H1 (cell line): Measurements from ENCODE around the gene LRRC55. TPM values are rescaled to one million over a fixed set of nuclear protein-coding genes. Genes with fewer than 3 reads are reported as not detected.

Experiments
- CTCF ChIA-PET: fragments of 300-600 bp; sonication (Branson Sonifier 250); formaldehyde crosslinking; loops from one replicate; lab custom pipeline; 2021; ENCODE audit not compliant: partially characterized antibody; lab: Charles Lee
- POLR2A ChIA-PET: fragments of 300-600 bp; sonication (Branson Sonifier 250); formaldehyde crosslinking; loops from one replicate; lab custom pipeline; 2021; ENCODE audit warnings: inconsistent platforms; ENCODE audit not compliant: partially characterized antibody; lab: Charles Lee
- DNase-seq, 2 experiments: peaks; one replicate each; pipeline versions ENCODE4 v3.0.0 to v3.0.0-alpha.2; 2010 to 2022; ENCODE audit warnings: low spot score in 2 of 2, low read depth in 1 of 2, mixed read lengths in 1 of 2
- FAIRE-seq: peaks from 2 replicates; lab custom pipeline; 2011; peaks lifted over from hg19 to GRCh38; lab: Jason Lieb, UNC
- H2AFZ ChIP-seq: 2 replicates; pipeline ENCODE4 v1.8.1; 2012; ENCODE audit warnings: low read length, inconsistent platforms
- H2AK5ac ChIP-seq: 2 replicates; pipeline ENCODE4 v1.6.1; 2013; ENCODE audit warnings: low read depth, low read length
- H2BK120ac ChIP-seq: replicated peaks from 2 replicates; pipeline ENCODE3; 2013; ENCODE audit warnings: low read depth, low read length, inconsistent platforms
- H2BK12ac ChIP-seq: 2 replicates; pipeline ENCODE4 v1.6.1; 2013; ENCODE audit warnings: low read depth, low read length
- H2BK15ac ChIP-seq: 2 replicates; pipeline ENCODE4 v1.6.1; 2013; ENCODE audit warnings: low read length
- H2BK20ac ChIP-seq: 2 replicates; pipeline ENCODE4 v1.6.1; 2013; ENCODE audit warnings: low read length
- H2BK5ac ChIP-seq: 2 replicates; pipeline ENCODE4 v1.6.1; 2013; ENCODE audit warnings: low read depth, low read length
- H3K14ac ChIP-seq: 2 replicates; pipeline ENCODE4 v1.6.1; 2013; ENCODE audit warnings: inconsistent platforms; ENCODE audit not compliant: insufficient read length
- H3K18ac ChIP-seq: 2 replicates; pipeline ENCODE4 v1.6.1; 2013; ENCODE audit warnings: low read length; ENCODE audit errors: extremely low read depth
- H3K23ac ChIP-seq: 2 replicates; pipeline ENCODE4 v1.6.1; 2013; ENCODE audit warnings: inconsistent platforms; ENCODE audit not compliant: insufficient read length
- H3K23me2 ChIP-seq: 2 replicates; pipeline ENCODE4 v1.6.1; 2013; ENCODE audit warnings: low read depth, low read length
- H3K27ac ChIP-seq: 2 replicates; pipeline ENCODE4 v1.6.1; 2011; ENCODE audit warnings: low read depth, low read length, inconsistent platforms
- H3K27me3 ChIP-seq, 4 experiments: replicated peaks in 1 of 4; 1 replicate in 1 of 4; 2 replicates in 3 of 4; pipeline versions ENCODE4 v1.6.1 to v1.8.1; 2011 to 2013; ENCODE audit warnings: low read length in 3 of 4, mild to moderate bottlenecking in 3 of 4, inconsistent platforms in 2 of 4, mixed read lengths in 2 of 4, moderate library complexity in 1 of 4; ENCODE audit not compliant: control insufficient read depth in 3 of 4, insufficient read depth in 3 of 4; ENCODE audit errors: extremely low read depth in 1 of 4
- H3K36me3 ChIP-seq, 4 experiments: 2 replicates each; pipeline versions ENCODE4 v1.6.1 to v1.8.1; 2011 to 2013; ENCODE audit warnings: mild to moderate bottlenecking in 4 of 4, low read length in 3 of 4, moderate library complexity in 2 of 4, control low read depth in 1 of 4, inconsistent platforms in 1 of 4; ENCODE audit not compliant: insufficient read depth in 4 of 4, control insufficient read depth in 2 of 4
- H3K4ac ChIP-seq: replicated peaks from 2 replicates; pipeline ENCODE3; 2013; ENCODE audit warnings: low read length, low read depth, mixed read lengths, inconsistent platforms; ENCODE audit not compliant: insufficient read length
- H3K4me1 ChIP-seq, 4 experiments: replicated peaks in 1 of 4; 1 replicate in 1 of 4; 2 replicates in 3 of 4; pipeline versions ENCODE4 v1.6.1 to v1.8.1; 2011 to 2013; ENCODE audit warnings: low read length in 3 of 4, inconsistent platforms in 2 of 4, mixed read lengths in 1 of 4; ENCODE audit not compliant: insufficient read depth in 4 of 4, control insufficient read depth in 3 of 4
- H3K4me2 ChIP-seq, 2 experiments: 2 replicates each; pipeline versions ENCODE4 v1.6.1 to v1.8.1; 2011 to 2013; ENCODE audit warnings: low read depth in 2 of 2, low read length in 2 of 2, control low read depth in 1 of 2, inconsistent platforms in 1 of 2, mild to moderate bottlenecking in 1 of 2; ENCODE audit not compliant: insufficient read depth in 1 of 2
- H3K4me3 ChIP-seq, 4 experiments: fragments of 200-600, 300-600 bp in 1 of 4; sonication (generic), shearing (Covaris generic), sonication (Bioruptor Twin) in 1 of 4; 2 replicates each; pipeline versions ENCODE4 v1.5.1 to v1.8.1; 2011 to 2016; ENCODE audit warnings: low read length in 4 of 4, low read depth in 3 of 4, control low read depth in 2 of 4, inconsistent platforms in 2 of 4, mild to moderate bottlenecking in 2 of 4, mixed read lengths in 1 of 4, moderate library complexity in 1 of 4; ENCODE audit not compliant: insufficient read depth in 2 of 4; ENCODE audit errors: extremely low read depth in 1 of 4
- H3K56ac ChIP-seq: replicated peaks from 2 replicates; pipeline ENCODE3; 2013; ENCODE audit warnings: low read depth, mild to moderate bottlenecking, mixed read lengths, low read length, inconsistent platforms; ENCODE audit not compliant: insufficient read length
- H3K79me1 ChIP-seq: 2 replicates; pipeline ENCODE4 v1.6.1; 2013; ENCODE audit warnings: low read depth, low read length, control low read depth
- H3K79me2 ChIP-seq, 2 experiments: 2 replicates each; pipeline versions ENCODE4 v1.6.1 to v1.8.1; 2012 to 2013; ENCODE audit warnings: low read length in 2 of 2, mild to moderate bottlenecking in 2 of 2, inconsistent platforms in 1 of 2; ENCODE audit not compliant: insufficient read depth in 2 of 2, control insufficient read depth in 1 of 2
- H3K9ac ChIP-seq, 4 experiments: replicated peaks in 1 of 4; 1 replicate in 1 of 4; 2 replicates in 3 of 4; pipeline versions ENCODE4 v1.6.1 to v1.8.1; 2011 to 2013; ENCODE audit warnings: low read depth in 3 of 4, low read length in 3 of 4, control low read depth in 2 of 4, mild to moderate bottlenecking in 2 of 4, moderate library complexity in 2 of 4, inconsistent platforms in 1 of 4; ENCODE audit errors: extremely low read depth in 1 of 4
- H3K9me3 ChIP-seq, 2 experiments: 2 replicates each; pipeline versions ENCODE4 v1.6.1 to v1.8.1; 2012 to 2013; ENCODE audit warnings: mild to moderate bottlenecking in 2 of 2, moderate library complexity in 2 of 2, control low read depth in 1 of 2, inconsistent platforms in 1 of 2, low read depth in 1 of 2, low read length in 1 of 2, mixed read lengths in 1 of 2; ENCODE audit not compliant: insufficient read depth in 2 of 2
- H4K20me1 ChIP-seq, 2 experiments: replicated peaks in 1 of 2; 2 replicates each; pipeline versions ENCODE3 to v1.8.1; 2011 to 2013; ENCODE audit warnings: inconsistent platforms in 2 of 2, low read length in 2 of 2, mild to moderate bottlenecking in 1 of 2; ENCODE audit not compliant: insufficient read depth in 2 of 2, control insufficient read depth in 1 of 2
- H4K5ac ChIP-seq: 2 replicates; pipeline ENCODE4 v1.6.1; 2013; ENCODE audit warnings: low read length, low read depth, mixed read lengths, inconsistent platforms; ENCODE audit not compliant: insufficient read length
- H4K8ac ChIP-seq: 2 replicates; pipeline ENCODE4 v1.8.0; 2013; ENCODE audit warnings: mild to moderate bottlenecking, moderate library complexity, low read length, inconsistent platforms; ENCODE audit not compliant: insufficient read depth; ENCODE audit errors: extremely low read depth
- H4K91ac ChIP-seq: replicated peaks from 2 replicates; pipeline ENCODE3; 2013; ENCODE audit warnings: low read length, mixed read lengths, inconsistent platforms; ENCODE audit not compliant: insufficient read length
- CHD2 ChIP-seq: IDR thresholded peaks from 2 replicates; pipeline ENCODE4 v1.6.1; 2012; ENCODE audit warnings: low read length, improper control_type of control experiment
- WGBS, 2 experiments: shearing (Covaris generic) in 1 of 2; methylation state at CpG; one replicate each; pipeline versions ENCODE4 v1.1.6 to v1.1.7; 2013 to 2015; ENCODE audit warnings: low lambda C conversion rate in 2 of 2, mixed read lengths in 2 of 2, inconsistent platforms in 1 of 2, low coverage in 1 of 2, missing lambda C conversion rate in 1 of 2; ENCODE audit not compliant: insufficient replicate concordance in 2 of 2, insufficient coverage in 1 of 2, insufficient read length in 1 of 2; ENCODE audit errors: extremely low coverage in 1 of 2, missing lambda C conversion rate in 1 of 2; 5-methylcytosine and 5-hydroxymethylcytosine counted together
- polyA plus RNA-seq, 7 experiments: library from polyadenylated mRNA; depleted of rRNA in 3 of 7; stranded (reverse) in 5 of 7; unstranded in 2 of 7; fragments of >200 nt in 5 of 7; fragments of 200-250 nt in 2 of 7; gene quantifications; 1 replicate in 5 of 7; 2 replicates in 1 of 7; 4 replicates in 1 of 7; pipeline versions ENCODE4 v1.2.1 to v1.2.3, GENCODE V29; 2011 to 2013; ENCODE audit warnings: missing spikeins in 2 of 7, mixed read lengths in 2 of 7
- total RNA-seq: library from RNA; stranded (reverse); fragmentation: NEBNext Ultra II Directional; extraction: Animal tissue kit (Norgen Biotek cat#: 25700); gene quantifications from 2 replicates; pipeline ENCODE4 v1.2.1, GENCODE V29; 2021

Gene LRRC55
- total and polyA plus RNA-seq, 2 of the 8 experiments (the other 6 are each of a cell fraction or from before 2014, with no cell fraction given) = 0.62 to 1.1 TPM

- no peaks in the 10 kb centered on the region for H3K36me3 ChIP-seq
- H3K4ac ChIP-seq = no peak overlapping the region
- no peak overlapping the region for H2BK20ac ChIP-seq
- H3K4me1 ChIP-seq = no peaks in the 10 kb centered on the region
- no peak overlapping the region for H2BK15ac ChIP-seq
- WGBS, 2 experiments = 80% methylated on average over 6 of the region's 6 CpGs; no CpG with 5 or more reads in 1 of the 2 experiments
- H3K4me2 ChIP-seq = no peak overlapping the region
- no peaks in the 10 kb centered on the region for H4K20me1 ChIP-seq
- no peaks in the 10 kb centered on the region for H3K23me2 ChIP-seq
- no peak overlapping the region for H3K9ac ChIP-seq
- DNase-seq (no peak), FAIRE-seq (no peak)
- no peaks in the 10 kb centered on the region for H3K9me3 ChIP-seq
- H3K4me3 ChIP-seq = no peak overlapping the region
- POLR2A ChIA-PET = no interaction called here
- H3K18ac ChIP-seq = no peak overlapping the region
- H3K56ac ChIP-seq = no peak overlapping the region
- peaks cover 0 to 2% (median under 1%) of the 10 kb centered on the region in 4 experiments; a peak in 3 of 7 replicates for H3K27me3 ChIP-seq
- H2BK12ac ChIP-seq = no peak overlapping the region
- H4K5ac ChIP-seq = no peak overlapping the region
- no peak overlapping the region for H2AK5ac ChIP-seq
- no peak overlapping the region for H2BK5ac ChIP-seq
- H3K79me1 ChIP-seq = no peaks in the 10 kb centered on the region
- H4K8ac ChIP-seq = no peak overlapping the region
- no peak overlapping the region for H3K14ac ChIP-seq
- H2AFZ ChIP-seq = no peak overlapping the region
- H4K91ac ChIP-seq = no peak overlapping the region
- no peak overlapping the region for H3K23ac ChIP-seq
- no peaks in the 10 kb centered on the region for H3K79me2 ChIP-seq
- no peak overlapping the region for H2BK120ac ChIP-seq
- no peak overlapping the region for H3K27ac ChIP-seq
- CTCF ChIA-PET = interaction anchor here (1.0 kb wide), 2 partner anchors 22 to 29 kb away, joined by 3 read pairs; no protein-coding TSS in a partner anchor
- no peak for TF ChIP-seq CHD2
Measured at GRCh38 chr11:57162179-57162898, 19.4 kb upstream of the LRRC55 start.
